GM18517 (cell line): ENCODE data around the gene ICAM3.
"Not testable (repeated sequence)": the region's sequence is repeated elsewhere in the genome, so short reads cannot be mapped to it uniquely, and the experiment has no call there.

Experiments
- ATAC-seq: cut with Tn5 transposase; IDR thresholded peaks from one replicate; pipeline ENCODE4 v1.9.1; 2021; ENCODE audit warnings: mild to moderate bottlenecking, moderate library complexity; ENCODE audit not compliant: unreplicated experiment

ICAM3 gene

GRCh38 chr19:10352764-10353671 is 13.6 kb upstream of the ICAM3 start:
- ATAC-seq, result no peak

- no peak for ATAC-seq
Measured at GRCh38 chr19:10346509-10346908, 7.1 kb upstream of the ICAM3 start.

- ATAC-seq, result no peak
Measured at GRCh38 chr19:10344780-10345179, 5.4 kb upstream of the ICAM3 start.

- ATAC-seq, result no peak
Measured at GRCh38 chr19:10343495-10343894, 4.1 kb upstream of the ICAM3 start.

GRCh38 chr19:10339977-10340376 is 553 bp upstream of the ICAM3 start:
- no peak for ATAC-seq

GRCh38 chr19:10338940-10339339 is 484 bp downstream of the ICAM3 start:
- ATAC-seq, result no peak

- not testable (repeated sequence) for ATAC-seq
Measured at GRCh38 chr19:10336725-10337124, 2.7 kb downstream of the ICAM3 start.

- no peak for ATAC-seq
Measured at GRCh38 chr19:10335352-10335985, 4.0 kb downstream of the ICAM3 start.

GRCh38 chr19:10334588-10335351 is 4.7 kb downstream of the ICAM3 start:
- ATAC-seq, result no peak

GRCh38 chr19:10333758-10334587 is 5.5 kb downstream of the ICAM3 start:
- no peak for ATAC-seq

GRCh38 chr19:10332965-10333757 is 6.3 kb downstream of the ICAM3 start, which contains the start of gene RAVER1:
TSS of gene RAVER1 (minus strand) at chr19:10333529. CDS start at chr19:10333507, 22 bp downstream.
- peak; percentile 69 for ATAC-seq

- no peak for ATAC-seq
Measured at GRCh38 chr19:10332158-10332964, 7.1 kb downstream of the ICAM3 start.

- ATAC-seq, result no peak
Measured at GRCh38 chr19:10329555-10329954, 9.9 kb downstream of the ICAM3 start.

- no peak for ATAC-seq
Measured at GRCh38 chr19:10328558-10329429, 10.6 kb downstream of the ICAM3 start.

GRCh38 chr19:10327793-10328192 is 11.6 kb downstream of the ICAM3 start:
- ATAC-seq, result no peak

GRCh38 chr19:10325732-10326131 is 13.7 kb downstream of the ICAM3 start:
- no peak for ATAC-seq

GRCh38 chr19:10321874-10322835 is 17.3 kb downstream of the ICAM3 start:
- ATAC-seq, result no peak
